ENCODE results near the gene CCDC167. TPM values are rescaled to one million over a fixed set of nuclear protein-coding genes. Genes with fewer than 3 reads are reported as not detected.

CCDC167 gene
- total RNA-seq, 2 donors from 2014 or later, result 7.6 to 10.9 TPM

Other genes with a start within 250 kb of the CCDC167 start
- 1 to 10 TPM; 8.0 to 8.2 TPM for gene TBC1D22B, start 242.1 kb downstream of the CCDC167 start, total RNA-seq
- not detected for gene TMEM217, start 241.7 kb downstream of the CCDC167 start, total RNA-seq
- 10 to 100 TPM in 1 of 2 donors, 1 to 10 TPM in 1; 6.0 to 15.5 TPM for gene RNF8, start 145.9 kb downstream of the CCDC167 start, total RNA-seq
- gene CMTR1, start 66.7 kb downstream of the CCDC167 start, total RNA-seq, result 10 to 100 TPM; 15.8 to 23.4 TPM
- gene MDGA1, start 198.0 kb upstream of the CCDC167 start, total RNA-seq, result 1 to 10 TPM in 1 of 2 donors, under 1 TPM in 1; 0.33 to 1.0 TPM